HL-60 (cell line): ENCODE results near the gene IPCEF1.

Source experiments
- CTCF ChIP-seq: IDR thresholded peaks from one replicate; pipeline ENCODE4 v1.5.1; 2011; ENCODE audit warnings: low read length, control low read depth, inconsistent platforms; ENCODE audit not compliant: insufficient read depth
- GABPA ChIP-seq: IDR thresholded peaks from 2 replicates; pipeline ENCODE4 v1.6.1; 2012; ENCODE audit warnings: low read depth
- POLR2AphosphoS5 ChIP-seq: IDR thresholded peaks from 2 replicates; pipeline ENCODE4 v1.6.1; 2012; ENCODE audit warnings: low read depth
- REST ChIP-seq: IDR thresholded peaks from 2 replicates; pipeline ENCODE4 v1.6.1; 2012; ENCODE audit warnings: low read depth; ENCODE audit not compliant: insufficient replicate concordance
- SPI1 ChIP-seq: IDR thresholded peaks from 2 replicates; pipeline ENCODE4 v1.6.1; 2012; ENCODE audit warnings: low read depth, mild to moderate bottlenecking, borderline replicate concordance

GRCh38 chr6:154307696-154308425 lies 48.7 kb downstream of the IPCEF1 start:
- TF ChIP-seq CTCF: no peak
- no peak for TF ChIP-seq REST
- TF ChIP-seq SPI1: no peak
- TF ChIP-seq POLR2AphosphoS5: no peak
- TF ChIP-seq GABPA: no peak
